ENCODE data around the gene SPTBN4.

GRCh38 chr19:40510526-40511115 is 43.8 kb downstream of the SPTBN4 start:
- TF ChIP-seq CTCF (IDR thresholded peaks at IDR 0.05; ENCODE audit: insufficient read depth, low read length, poor library complexity, severe bottlenecking) = no peak
- TF ChIP-seq EZH2phosphoT487 (conservative IDR thresholded peaks at IDR 0.05; ENCODE audit: low read length) = no peak

Data from SU-DHL-6 (cell line).